ENCODE data around the gene ARHGAP9. TPM values are rescaled to one million over a fixed set of nuclear protein-coding genes. Genes with fewer than 3 reads are reported as not detected.

The ARHGAP9 gene
- total RNA-seq (10 to 100 TPM in 1 of 5 donors, 1 to 10 TPM in 3, not detected in 1; 2.3 to 28.1 (median 5.8) TPM), polyA plus RNA-seq (10 to 100 TPM in 1 of 3 donors, 1 to 10 TPM in 2; 5.8 to 11.1 (median 7.5) TPM)
- long read RNA-seq, donor 1, result 0 reads
- long read RNA-seq, donor 2, result 0 reads
- long read RNA-seq, donor 3, result 0 reads
- long read RNA-seq, donor 4, result 0 reads
- long read RNA-seq, donor 5, partial matches to known transcripts, result 13 of 20 reads
- long read RNA-seq, donor 5, other reads (novel, unspliced or antisense), result 6 of 20 reads
- long read RNA-seq, donor 6, partial matches to known transcripts, result 150 of 152 reads
- long read RNA-seq, donor 6, other reads (novel, unspliced or antisense), result 0 of 152 reads
- long read RNA-seq, donor 7, result 0 reads
- long read RNA-seq, donor 8, partial matches to known transcripts, result 39 of 39 reads
- long read RNA-seq, donor 8, other reads (novel, unspliced or antisense), result 0 of 39 reads
- long read RNA-seq, donor 9, partial matches to known transcripts, result 0 of 1 reads
- long read RNA-seq, donor 9, other reads (novel, unspliced or antisense), result 0 of 1 reads
- long read RNA-seq, donor 10, result 0 reads

DNA sequence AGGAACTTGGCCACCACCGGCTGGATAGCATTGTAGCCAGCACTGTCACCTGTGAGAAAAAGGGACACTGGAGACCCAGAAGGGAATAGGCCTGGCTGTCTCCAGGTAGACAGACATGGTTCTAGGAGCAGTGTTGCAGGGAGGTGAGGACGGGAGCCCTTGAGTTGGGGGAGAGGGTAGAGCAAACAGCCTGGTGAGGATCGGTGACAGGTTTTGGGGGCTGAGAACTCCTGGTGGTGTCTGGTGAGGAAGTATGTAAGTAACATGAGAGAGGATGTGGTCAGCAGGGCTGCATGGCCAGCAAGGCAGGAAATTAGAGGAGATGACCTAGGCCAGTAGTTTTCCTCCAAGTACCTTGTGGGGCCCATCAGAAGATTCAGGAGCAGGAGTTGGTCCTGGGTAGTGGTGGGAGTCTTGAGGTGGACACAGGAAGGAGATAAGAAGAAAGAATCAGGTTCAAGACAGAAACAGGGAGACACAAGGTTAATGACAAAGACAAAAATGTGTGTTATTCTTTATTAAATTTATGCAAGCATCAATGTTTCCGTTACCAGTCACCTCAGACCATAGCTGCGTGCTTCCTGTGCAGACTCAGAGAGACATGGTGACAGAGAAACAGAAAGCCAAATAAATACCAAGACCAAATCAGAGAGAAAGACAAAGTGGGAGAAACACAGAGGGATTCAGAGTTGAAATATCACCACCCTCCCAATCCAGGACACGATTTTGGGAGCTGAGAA is at the start of gene ARHGAP9:
ARHGAP9 (minus strand) TSS at position 491 of the 740 bp plus-strand sequence; CDS start at position 31, 460 bp downstream.
- WGBS, 5 donors, result 61 to 72% (median 67%) methylated on average over 6 of the region's 6 CpGs
- peaks cover 0 to 69% (median 37%) of the 10 kb centered on the region in 3 donors for H3K27me3 ChIP-seq
- intact Hi-C loops (cut with DNase I; ENCODE audit: low total_unique reads), result no loop called here
- no peaks in the 10 kb centered on the region for H3K9me3 ChIP-seq
- peak within 1 kb of the TSS; percentile 61 to 80 (median 71) for H3K27ac ChIP-seq
- peaks cover 0 to 5% (median 0%) of the 10 kb centered on the region in 4 donors for H3K36me3 ChIP-seq
- peaks cover 17 to 23% (median 21%) of the 10 kb centered on the region in 4 donors for H3K4me1 ChIP-seq
- TF ChIP-seq POLR2A (IDR thresholded peaks at IDR 0.05), result no peak
- TF ChIP-seq POLR2AphosphoS5 (IDR thresholded peaks at IDR 0.05), result no peak
- TF ChIP-seq, protein P1, sequence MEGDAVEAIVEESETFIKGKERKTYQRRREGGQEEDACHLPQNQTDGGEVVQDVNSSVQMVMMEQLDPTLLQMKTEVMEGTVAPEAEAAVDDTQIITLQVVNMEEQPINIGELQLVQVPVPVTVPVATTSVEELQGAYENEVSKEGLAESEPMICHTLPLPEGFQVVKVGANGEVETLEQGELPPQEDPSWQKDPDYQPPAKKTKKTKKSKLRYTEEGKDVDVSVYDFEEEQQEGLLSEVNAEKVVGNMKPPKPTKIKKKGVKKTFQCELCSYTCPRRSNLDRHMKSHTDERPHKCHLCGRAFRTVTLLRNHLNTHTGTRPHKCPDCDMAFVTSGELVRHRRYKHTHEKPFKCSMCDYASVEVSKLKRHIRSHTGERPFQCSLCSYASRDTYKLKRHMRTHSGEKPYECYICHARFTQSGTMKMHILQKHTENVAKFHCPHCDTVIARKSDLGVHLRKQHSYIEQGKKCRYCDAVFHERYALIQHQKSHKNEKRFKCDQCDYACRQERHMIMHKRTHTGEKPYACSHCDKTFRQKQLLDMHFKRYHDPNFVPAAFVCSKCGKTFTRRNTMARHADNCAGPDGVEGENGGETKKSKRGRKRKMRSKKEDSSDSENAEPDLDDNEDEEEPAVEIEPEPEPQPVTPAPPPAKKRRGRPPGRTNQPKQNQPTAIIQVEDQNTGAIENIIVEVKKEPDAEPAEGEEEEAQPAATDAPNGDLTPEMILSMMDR (IDR thresholded peaks at IDR 0.05), result no peak
- TF ChIP-seq EP300 (IDR thresholded peaks at IDR 0.05), result no peak
- peak within 1 kb of the TSS in 3 of 4 donors; percentile 10 to 49 (median 11) for H3K4me3 ChIP-seq
- no peak for DNase-seq

DNA sequence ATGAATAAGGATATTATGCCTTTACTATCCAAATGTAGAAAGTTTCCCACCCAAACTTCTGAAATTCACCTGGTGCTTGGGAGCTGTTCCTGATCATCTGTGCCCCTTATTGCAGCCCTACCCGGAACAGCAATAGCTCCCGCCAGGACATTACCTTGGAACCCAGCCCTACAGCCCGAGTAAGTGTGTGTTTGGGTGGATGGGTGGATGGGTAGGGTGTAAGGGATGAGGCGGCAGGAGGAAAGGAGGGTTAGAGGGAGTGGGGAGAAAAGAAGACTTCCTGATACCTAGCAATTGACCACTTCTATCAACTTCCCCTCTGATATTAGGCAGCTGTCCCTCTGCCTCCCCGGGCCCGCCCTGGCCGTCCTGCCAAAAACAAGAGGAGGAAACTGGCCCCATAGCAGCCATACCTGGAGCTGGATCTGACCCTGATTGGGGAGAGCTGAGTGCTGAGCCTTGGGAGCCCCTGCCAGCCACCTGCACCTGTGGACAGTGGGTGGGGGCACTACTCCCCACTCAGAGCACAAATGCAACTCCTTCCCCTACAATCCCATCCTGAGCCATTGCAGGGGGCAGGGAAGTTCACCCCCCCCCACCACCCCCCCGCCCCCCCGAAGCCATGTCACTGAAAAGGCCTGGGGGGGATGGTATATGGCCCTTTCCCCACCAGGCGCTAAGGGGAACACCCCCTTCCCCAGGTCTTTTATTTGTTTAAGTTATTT is 49.3 kb upstream of the ARHGAP9 start:
- H3K36me3 ChIP-seq, result peaks cover 87 to 98% (median 96%) of the 10 kb centered on the region in 4 donors
- intact Hi-C loops (cut with DNase I; ENCODE audit: low total_unique reads), result no loop called here
- 67 to 74% (median 72%) methylated on average over 8 to 10 of the region's 10 CpGs for WGBS, 5 donors

DNA sequence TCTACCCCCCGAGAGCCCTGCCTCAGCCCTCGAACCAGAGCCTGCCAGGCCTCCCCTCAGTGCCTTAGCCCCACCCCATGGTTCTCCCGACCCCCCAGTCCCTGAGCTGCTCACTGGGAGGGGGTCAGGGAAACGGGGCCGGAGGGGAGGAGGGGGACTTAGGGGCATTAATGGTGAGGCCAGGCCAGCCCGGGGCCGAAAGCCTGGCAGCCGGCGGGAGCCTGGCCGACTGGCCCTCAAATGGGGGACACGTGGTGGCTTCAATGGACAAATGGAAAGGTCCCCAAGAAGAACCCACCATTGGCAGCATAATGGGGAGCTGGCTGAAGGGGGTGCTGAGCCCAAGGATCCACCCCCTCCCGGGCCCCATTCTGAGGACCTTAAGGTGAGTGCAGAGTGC is 48.5 kb upstream of the ARHGAP9 start:
- WGBS, 5 donors, result 75 to 90% (median 86%) methylated on average over 12 of the region's 12 CpGs
- no peaks in the 10 kb centered on the region for H3K27me3 ChIP-seq
- DNase-seq, result no peak
- no peak for TF ChIP-seq POLR2A (IDR thresholded peaks at IDR 0.05)
- no peak for TF ChIP-seq POLR2AphosphoS5 (IDR thresholded peaks at IDR 0.05)
- TF ChIP-seq, protein P1 (IDR thresholded peaks at IDR 0.05), result no peak
- no peak for TF ChIP-seq EP300 (IDR thresholded peaks at IDR 0.05)
- intact Hi-C loops (cut with DNase I; ENCODE audit: low total_unique reads), result no loop called here
- no peaks in the 10 kb centered on the region for H3K9me3 ChIP-seq
- peaks cover 81 to 90% (median 88%) of the 10 kb centered on the region in 4 donors for H3K36me3 ChIP-seq
- no peak overlapping the region for H3K27ac ChIP-seq
- no peak overlapping the region for H3K4me3 ChIP-seq
- peaks cover 22 to 50% (median 35%) of the 10 kb centered on the region in 4 donors for H3K4me1 ChIP-seq

More for the DNA sequence above, 49.3 kb upstream of the ARHGAP9 start:
- DNase-seq, result no peak
- TF ChIP-seq POLR2AphosphoS5 (IDR thresholded peaks at IDR 0.05) (no peak), POLR2A (IDR thresholded peaks at IDR 0.05) (no peak), EP300 (IDR thresholded peaks at IDR 0.05) (no peak)
- TF ChIP-seq, protein P1 (IDR thresholded peaks at IDR 0.05), result no peak
- H3K4me3 ChIP-seq, result no peak overlapping the region
- no peaks in the 10 kb centered on the region for H3K9me3 ChIP-seq
- no peaks in the 10 kb centered on the region for H3K27me3 ChIP-seq
- peaks cover 15 to 42% (median 28%) of the 10 kb centered on the region in 4 donors for H3K4me1 ChIP-seq
- H3K27ac ChIP-seq, result peak overlapping the region in 1 of 5 donors; percentile 32

All from stomach (tissue), 19 donors.